ENCODE results near the gene TMEM184B. TPM values are rescaled to one million over a fixed set of nuclear protein-coding genes. Genes with fewer than 3 reads are reported as not detected.
"Not testable (repeated sequence)": the region's sequence is repeated elsewhere in the genome, so short reads cannot be mapped to it uniquely, and the experiment has no call there.

Gene TMEM184B
- total and polyA plus RNA-seq, 2 experiments from 2014 or later: 42.2 to 95.1 TPM

DNA sequence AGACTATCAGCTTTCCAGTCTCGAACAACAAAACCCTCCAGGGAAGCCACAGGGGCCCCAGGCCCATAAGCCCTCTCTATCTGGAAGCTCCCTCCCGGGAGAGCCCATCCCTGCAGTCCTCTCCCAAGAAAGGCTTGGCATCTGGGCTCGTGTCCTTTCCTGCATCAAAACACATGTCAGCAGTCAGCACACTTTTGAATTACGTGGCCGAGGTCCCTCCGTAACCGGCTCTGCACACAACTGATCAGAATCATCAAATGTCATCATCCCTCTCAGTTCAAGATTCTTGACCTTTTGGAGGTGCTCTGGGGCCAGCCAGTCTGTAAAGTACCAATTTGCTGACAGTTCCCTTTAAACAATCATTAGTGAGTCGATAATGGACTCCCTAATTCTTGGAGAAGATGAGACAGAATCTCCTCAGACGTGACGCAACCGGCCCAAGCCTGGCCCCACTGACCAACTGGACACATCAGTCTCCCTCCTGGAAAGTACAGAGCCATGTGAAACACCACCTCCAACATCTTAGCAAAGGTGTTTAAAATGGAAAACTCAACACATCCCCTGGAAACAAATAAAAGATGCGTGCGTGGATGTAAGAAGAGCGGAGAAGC is 37.5 kb downstream of the TMEM184B start (continued):
- TF ChIP-seq EZH2phosphoT487 (IDR thresholded peaks at IDR 0.05; ENCODE audit: unreplicated experiment): no peak
- no peak for TF ChIP-seq ZNF331 (CRISPR knock-in tag; IDR thresholded peaks at IDR 0.05; ENCODE audit: low read depth)
- no peak for TF ChIP-seq POLR2AphosphoS5 (IDR thresholded peaks at IDR 0.05; ENCODE audit: low read depth)
- TF ChIP-seq STAT1 (IDR thresholded peaks at IDR 0.05; ENCODE audit: unreplicated experiment): no peak
- no peak for TF ChIP-seq JUNB (IDR thresholded peaks at IDR 0.05; ENCODE audit: unreplicated experiment)
- TF ChIP-seq, protein P1, sequence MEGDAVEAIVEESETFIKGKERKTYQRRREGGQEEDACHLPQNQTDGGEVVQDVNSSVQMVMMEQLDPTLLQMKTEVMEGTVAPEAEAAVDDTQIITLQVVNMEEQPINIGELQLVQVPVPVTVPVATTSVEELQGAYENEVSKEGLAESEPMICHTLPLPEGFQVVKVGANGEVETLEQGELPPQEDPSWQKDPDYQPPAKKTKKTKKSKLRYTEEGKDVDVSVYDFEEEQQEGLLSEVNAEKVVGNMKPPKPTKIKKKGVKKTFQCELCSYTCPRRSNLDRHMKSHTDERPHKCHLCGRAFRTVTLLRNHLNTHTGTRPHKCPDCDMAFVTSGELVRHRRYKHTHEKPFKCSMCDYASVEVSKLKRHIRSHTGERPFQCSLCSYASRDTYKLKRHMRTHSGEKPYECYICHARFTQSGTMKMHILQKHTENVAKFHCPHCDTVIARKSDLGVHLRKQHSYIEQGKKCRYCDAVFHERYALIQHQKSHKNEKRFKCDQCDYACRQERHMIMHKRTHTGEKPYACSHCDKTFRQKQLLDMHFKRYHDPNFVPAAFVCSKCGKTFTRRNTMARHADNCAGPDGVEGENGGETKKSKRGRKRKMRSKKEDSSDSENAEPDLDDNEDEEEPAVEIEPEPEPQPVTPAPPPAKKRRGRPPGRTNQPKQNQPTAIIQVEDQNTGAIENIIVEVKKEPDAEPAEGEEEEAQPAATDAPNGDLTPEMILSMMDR (conservative IDR thresholded peaks at IDR 0.05; ENCODE audit: low read depth in 2 of 2): no peak
- no peak for TF ChIP-seq NANOG (IDR thresholded peaks at IDR 0.05; ENCODE audit: borderline replicate concordance)
- TF ChIP-seq, protein P2, sequence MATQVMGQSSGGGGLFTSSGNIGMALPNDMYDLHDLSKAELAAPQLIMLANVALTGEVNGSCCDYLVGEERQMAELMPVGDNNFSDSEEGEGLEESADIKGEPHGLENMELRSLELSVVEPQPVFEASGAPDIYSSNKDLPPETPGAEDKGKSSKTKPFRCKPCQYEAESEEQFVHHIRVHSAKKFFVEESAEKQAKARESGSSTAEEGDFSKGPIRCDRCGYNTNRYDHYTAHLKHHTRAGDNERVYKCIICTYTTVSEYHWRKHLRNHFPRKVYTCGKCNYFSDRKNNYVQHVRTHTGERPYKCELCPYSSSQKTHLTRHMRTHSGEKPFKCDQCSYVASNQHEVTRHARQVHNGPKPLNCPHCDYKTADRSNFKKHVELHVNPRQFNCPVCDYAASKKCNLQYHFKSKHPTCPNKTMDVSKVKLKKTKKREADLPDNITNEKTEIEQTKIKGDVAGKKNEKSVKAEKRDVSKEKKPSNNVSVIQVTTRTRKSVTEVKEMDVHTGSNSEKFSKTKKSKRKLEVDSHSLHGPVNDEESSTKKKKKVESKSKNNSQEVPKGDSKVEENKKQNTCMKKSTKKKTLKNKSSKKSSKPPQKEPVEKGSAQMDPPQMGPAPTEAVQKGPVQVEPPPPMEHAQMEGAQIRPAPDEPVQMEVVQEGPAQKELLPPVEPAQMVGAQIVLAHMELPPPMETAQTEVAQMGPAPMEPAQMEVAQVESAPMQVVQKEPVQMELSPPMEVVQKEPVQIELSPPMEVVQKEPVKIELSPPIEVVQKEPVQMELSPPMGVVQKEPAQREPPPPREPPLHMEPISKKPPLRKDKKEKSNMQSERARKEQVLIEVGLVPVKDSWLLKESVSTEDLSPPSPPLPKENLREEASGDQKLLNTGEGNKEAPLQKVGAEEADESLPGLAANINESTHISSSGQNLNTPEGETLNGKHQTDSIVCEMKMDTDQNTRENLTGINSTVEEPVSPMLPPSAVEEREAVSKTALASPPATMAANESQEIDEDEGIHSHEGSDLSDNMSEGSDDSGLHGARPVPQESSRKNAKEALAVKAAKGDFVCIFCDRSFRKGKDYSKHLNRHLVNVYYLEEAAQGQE (IDR thresholded peaks at IDR 0.05; ENCODE audit: unreplicated experiment): no peak
- TF ChIP-seq, protein P3, sequence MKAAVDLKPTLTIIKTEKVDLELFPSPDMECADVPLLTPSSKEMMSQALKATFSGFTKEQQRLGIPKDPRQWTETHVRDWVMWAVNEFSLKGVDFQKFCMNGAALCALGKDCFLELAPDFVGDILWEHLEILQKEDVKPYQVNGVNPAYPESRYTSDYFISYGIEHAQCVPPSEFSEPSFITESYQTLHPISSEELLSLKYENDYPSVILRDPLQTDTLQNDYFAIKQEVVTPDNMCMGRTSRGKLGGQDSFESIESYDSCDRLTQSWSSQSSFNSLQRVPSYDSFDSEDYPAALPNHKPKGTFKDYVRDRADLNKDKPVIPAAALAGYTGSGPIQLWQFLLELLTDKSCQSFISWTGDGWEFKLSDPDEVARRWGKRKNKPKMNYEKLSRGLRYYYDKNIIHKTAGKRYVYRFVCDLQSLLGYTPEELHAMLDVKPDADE (IDR thresholded peaks at IDR 0.05): no peak
- TF ChIP-seq CREB1 (CRISPR knock-in tag; IDR thresholded peaks at IDR 0.05; ENCODE audit: low read depth): no peak
- no peak for TF ChIP-seq ZNF114 (CRISPR knock-in tag; IDR thresholded peaks at IDR 0.05)
- TF ChIP-seq EZH2 (IDR thresholded peaks at IDR 0.05; ENCODE audit: low read depth, unreplicated experiment): no peak

DNA sequence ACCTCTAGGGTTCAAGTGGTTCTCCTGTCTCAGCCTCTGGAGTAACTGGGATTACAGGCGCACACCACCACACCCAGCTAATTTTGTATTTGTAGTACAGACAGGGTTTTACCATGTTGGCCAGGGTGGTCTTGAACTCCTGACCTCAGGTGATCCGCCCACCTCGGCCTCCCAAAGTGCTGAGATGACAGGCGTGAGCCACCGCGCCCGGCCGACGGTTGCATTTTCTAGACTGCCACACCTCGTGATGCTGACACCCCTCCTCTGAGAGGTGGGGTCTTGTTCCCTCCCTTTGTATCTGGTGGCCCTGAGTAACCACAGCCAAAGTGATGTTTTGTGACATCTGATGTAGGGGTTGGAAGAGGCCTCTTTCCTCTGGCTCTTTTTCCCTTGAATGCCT is 39.0 kb downstream of the TMEM184B start:
- H3K27me3 Mint-ChIP-seq (ENCODE audit: insufficient read depth, low read depth, poor library complexity); H3K4me2 ChIP-seq; DNase-seq (ENCODE audit: low spot score); H3K4me3 Mint-ChIP-seq; H3F3A ChIP-seq (replicated peaks; ENCODE audit: low read depth); H3K27me3 ChIP-seq (ENCODE audit: insufficient read depth); H2AFZ ChIP-seq; H3K4me1 ChIP-seq (ENCODE audit: insufficient read depth); H3K9me2 ChIP-seq (ENCODE audit: insufficient read depth); H3K4me3 ChIP-seq; H3K27ac ChIP-seq (ENCODE audit: low read depth); H3K36me3 ChIP-seq (ENCODE audit: insufficient read depth); ATAC-seq; H3K27ac Mint-ChIP-seq; H3K79me2 ChIP-seq (replicated peaks; ENCODE audit: insufficient read depth); H3K9me3 Mint-ChIP-seq; H3K4me1 Mint-ChIP-seq: not testable (repeated sequence)
- peaks cover 37% of the 10 kb centered on the region for H3K36me3 Mint-ChIP-seq (ENCODE audit: low read depth)
- H4K20me1 ChIP-seq (replicated peaks; ENCODE audit: insufficient read depth): peaks cover 13% of the 10 kb centered on the region

All from GM23338 (cell line).